Upper lobe of left lung (tissue), 6 donors: Measurements from ENCODE around the gene KLKB1. TPM values are rescaled to one million over a fixed set of nuclear protein-coding genes. Genes with fewer than 3 reads are reported as not detected.

ENCODE experiments used
- ATAC-seq, 2 donors: fragments of 200-7000 bp; cut with Tn5 transposase; one replicate each; pipeline ENCODE4 v1.9.1; 2022; ENCODE audit warnings: mild to moderate bottlenecking in 2 of 2, moderate library complexity in 2 of 2; ENCODE audit not compliant: low FRiP score in 2 of 2
- DNase-seq, 2 donors: peaks; one replicate each; pipeline ENCODE4 v3.0.0-alpha.2; 2019 to 2020
- H3K27ac ChIP-seq, 4 donors: fragments of 200-600 bp; sonication (generic); one replicate each; pipeline ENCODE4 v1.5.1; 2016 to 2019
- H3K27me3 ChIP-seq, 4 donors: fragments of 200-600 bp; sonication (generic); one replicate each; pipeline ENCODE4 v1.5.1; 2017 to 2019
- H3K36me3 ChIP-seq, 4 donors: fragments of 200-600 bp; sonication (generic); one replicate each; pipeline ENCODE4 v1.5.1; 2016 to 2019
- H3K4me1 ChIP-seq, 4 donors: fragments of 200-600 bp; sonication (generic); one replicate each; pipeline ENCODE4 v1.5.1; 2018 to 2019
- H3K4me3 ChIP-seq, 4 donors: fragments of 200-600 bp; sonication (generic); one replicate each; pipeline ENCODE4 v1.5.1; 2017 to 2019; ENCODE audit warnings: mild to moderate bottlenecking in 2 of 4, moderate library complexity in 1 of 4
- H3K9me3 ChIP-seq, 4 donors: fragments of 200-600 bp; sonication (generic); one replicate each; pipeline ENCODE4 v1.5.1; 2018 to 2019
- EP300 ChIP-seq, 4 donors: sonication (generic); formaldehyde crosslinking; IDR thresholded peaks; one replicate each; pipeline ENCODE4 v1.5.1; 2017; ENCODE audit warnings: antibody characterized with exemption in 4 of 4, control low read depth in 2 of 4
- POLR2A ChIP-seq, 4 donors: fragments of 450-650 bp; IDR thresholded peaks; one replicate each; pipeline ENCODE4 v1.5.1; 2016 to 2017; ENCODE audit warnings: antibody characterized with exemption in 4 of 4, mild to moderate bottlenecking in 2 of 4
- POLR2AphosphoS5 ChIP-seq, 2 donors: sonication (generic); formaldehyde crosslinking; IDR thresholded peaks; one replicate each; pipeline ENCODE4 v1.5.1; 2017; ENCODE audit warnings: antibody characterized with exemption in 2 of 2
- WGBS, 2 donors: methylation state at CpG; one replicate each; pipeline ENCODE4 v1.1.5; 2017 to 2018; 5-methylcytosine and 5-hydroxymethylcytosine counted together
- total RNA-seq, 6 donors: library from RNA; depleted of rRNA in 4 of 6; stranded (reverse); fragments of >200 nt in 4 of 6; gene quantifications; one replicate each; pipeline versions ENCODE4 v1.1.0 to v1.2.1, GENCODE V29; 2016 to 2021
- TF ChIP-seq, protein P1 (sequence below), 6 experiments: fragments of 450-650 bp in 4 of 6; fragments of 200-600 bp in 2 of 6; sonication (generic) in 2 of 6; IDR thresholded peaks; one replicate each; pipeline ENCODE4 v1.5.1; 2016 to 2019; ENCODE audit warnings: antibody characterized with exemption in 6 of 6
- donor health status: DM: no; HTN: no; CAD: no; lungs with moderate emphysema.
- donor health status: DM: no; HTN: yes; CAD: no; lungs with severe emphysema.

KLKB1 gene
- total RNA-seq, 6 donors from 2014 or later = 0.40 to 4.7 (median 0.89) TPM; not detected in 1

DNA sequence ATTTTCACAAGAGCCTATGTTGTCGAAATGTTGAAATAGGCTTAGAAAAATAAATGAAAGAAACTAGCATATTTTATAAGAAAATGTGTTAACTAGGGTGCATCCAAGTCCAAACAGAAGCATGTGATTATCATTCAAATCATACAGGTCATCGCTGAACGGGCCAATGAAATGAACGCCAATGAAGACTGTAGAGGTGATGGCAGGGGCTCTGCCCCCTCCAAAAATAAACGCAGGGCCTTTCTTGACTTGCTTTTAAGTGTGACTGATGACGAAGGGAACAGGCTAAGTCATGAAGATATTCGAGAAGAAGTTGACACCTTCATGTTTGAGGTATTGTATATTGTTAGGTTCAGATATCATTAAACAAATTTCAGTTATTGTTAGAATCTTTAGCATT, 26.3 kb upstream of the KLKB1 start:
- Histone ChIP-seq H3K27ac (no peak overlapping the region), H3K4me1 (peaks cover 4 to 9% (median 7%) of the 10 kb centered on the region in 4 donors), H3K27me3 (no peaks in the 10 kb centered on the region), H3K4me3 (no peak overlapping the region), H3K9me3 (no peaks in the 10 kb centered on the region), H3K36me3 (peaks cover 0 to 4% (median 3%) of the 10 kb centered on the region in 4 donors)
- DNase-seq (no peak), ATAC-seq (no peak)
- 87 to 88% methylated on average over 7 of the region's 7 CpGs for whole genome bisulfite sequencing, 2 donors
- TF ChIP-seq POLR2AphosphoS5 (IDR thresholded peaks at IDR 0.05) = no peak
- no peak for TF ChIP-seq EP300 (IDR thresholded peaks at IDR 0.05)
- TF ChIP-seq, protein P1, sequence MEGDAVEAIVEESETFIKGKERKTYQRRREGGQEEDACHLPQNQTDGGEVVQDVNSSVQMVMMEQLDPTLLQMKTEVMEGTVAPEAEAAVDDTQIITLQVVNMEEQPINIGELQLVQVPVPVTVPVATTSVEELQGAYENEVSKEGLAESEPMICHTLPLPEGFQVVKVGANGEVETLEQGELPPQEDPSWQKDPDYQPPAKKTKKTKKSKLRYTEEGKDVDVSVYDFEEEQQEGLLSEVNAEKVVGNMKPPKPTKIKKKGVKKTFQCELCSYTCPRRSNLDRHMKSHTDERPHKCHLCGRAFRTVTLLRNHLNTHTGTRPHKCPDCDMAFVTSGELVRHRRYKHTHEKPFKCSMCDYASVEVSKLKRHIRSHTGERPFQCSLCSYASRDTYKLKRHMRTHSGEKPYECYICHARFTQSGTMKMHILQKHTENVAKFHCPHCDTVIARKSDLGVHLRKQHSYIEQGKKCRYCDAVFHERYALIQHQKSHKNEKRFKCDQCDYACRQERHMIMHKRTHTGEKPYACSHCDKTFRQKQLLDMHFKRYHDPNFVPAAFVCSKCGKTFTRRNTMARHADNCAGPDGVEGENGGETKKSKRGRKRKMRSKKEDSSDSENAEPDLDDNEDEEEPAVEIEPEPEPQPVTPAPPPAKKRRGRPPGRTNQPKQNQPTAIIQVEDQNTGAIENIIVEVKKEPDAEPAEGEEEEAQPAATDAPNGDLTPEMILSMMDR (IDR thresholded peaks at IDR 0.05) = no peak
- no peak for TF ChIP-seq POLR2A (IDR thresholded peaks at IDR 0.05)

DNA sequence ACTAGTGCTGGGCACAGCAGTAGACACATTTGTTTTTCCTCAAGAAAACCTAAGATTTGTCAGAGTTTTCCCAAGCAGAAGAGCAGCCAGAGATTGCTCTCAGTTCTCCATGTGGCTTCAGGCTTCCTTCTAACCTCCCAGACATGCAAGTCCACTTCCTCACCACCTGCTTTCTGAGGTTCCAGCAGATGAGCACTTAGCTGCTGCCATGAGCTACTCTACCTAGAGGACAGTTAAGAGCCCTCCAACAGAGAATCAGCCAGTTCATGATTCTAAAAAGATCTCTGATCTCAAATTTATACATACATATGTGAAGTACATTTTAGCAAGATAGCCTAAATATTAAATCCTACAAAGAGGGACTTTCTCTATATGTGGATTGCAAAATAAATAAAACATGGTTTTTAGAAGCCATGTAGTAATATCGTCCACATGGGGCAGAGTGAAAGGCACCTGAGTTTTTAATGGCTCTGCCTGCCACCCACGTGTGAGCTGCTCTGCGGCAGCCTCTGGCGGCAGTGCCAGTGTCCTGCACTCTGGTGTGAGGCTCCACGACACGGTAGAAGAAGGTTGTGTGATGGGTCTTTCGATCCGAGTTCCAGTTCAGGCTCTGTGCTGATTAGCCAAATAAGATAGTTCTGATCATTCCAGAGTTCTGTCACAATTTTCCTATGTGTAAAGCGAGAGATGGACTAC, 25.6 kb upstream of the KLKB1 start:
- TF ChIP-seq, protein P1 (IDR thresholded peaks at IDR 0.05) = peak; percentile 29 to 73 (median 60)
- no peak for TF ChIP-seq EP300 (IDR thresholded peaks at IDR 0.05)
- no peak overlapping the region for H3K4me3 ChIP-seq
- WGBS, 2 donors = 55 to 69% methylated on average over 9 of the region's 9 CpGs
- ATAC-seq (peak; percentile 72 to 76), DNase-seq (peak; percentile 26 to 71)
- peaks cover 4 to 9% (median 7%) of the 10 kb centered on the region in 4 donors for H3K4me1 ChIP-seq
- no peaks in the 10 kb centered on the region for H3K9me3 ChIP-seq
- H3K36me3 ChIP-seq = peaks cover 0 to 4% (median 0%) of the 10 kb centered on the region in 4 donors
- no peaks in the 10 kb centered on the region for H3K27me3 ChIP-seq
- H3K27ac ChIP-seq = no peak overlapping the region

DNA sequence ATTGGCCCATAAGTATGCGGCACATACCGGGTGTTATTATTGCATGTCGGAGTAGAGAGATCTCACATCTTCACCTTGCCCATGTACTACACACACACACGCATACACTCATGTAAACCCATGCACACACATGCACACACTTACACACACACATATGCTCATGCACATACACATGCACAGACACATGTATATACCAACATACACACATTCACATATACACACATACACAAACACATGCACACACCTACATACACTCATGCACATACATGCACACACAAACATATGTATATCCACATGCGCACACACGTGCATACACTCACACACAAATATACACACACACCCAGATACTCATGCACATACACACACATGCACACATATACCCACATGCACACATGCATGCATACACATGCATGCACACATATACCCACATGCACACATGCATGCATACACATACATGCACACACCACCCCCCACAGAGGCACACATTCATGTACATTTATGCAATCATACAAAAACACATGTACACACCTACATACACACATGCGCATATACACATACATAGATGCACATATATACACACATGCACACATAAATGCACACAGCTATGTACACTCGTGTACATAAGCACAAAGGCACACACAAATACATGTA, 24.7 kb upstream of the KLKB1 start:
- no peak for ATAC-seq
- Histone ChIP-seq H3K27ac (no peak overlapping the region), H3K36me3 (no peaks in the 10 kb centered on the region), H3K4me1 (peaks cover 4 to 8% (median 6%) of the 10 kb centered on the region in 4 donors), H3K27me3 (no peaks in the 10 kb centered on the region), H3K4me3 (no peak overlapping the region), H3K9me3 (no peaks in the 10 kb centered on the region)
- 87 to 91% methylated on average over 8 of the region's 8 CpGs for WGBS, 2 donors
- TF ChIP-seq POLR2AphosphoS5 (IDR thresholded peaks at IDR 0.05) (no peak), POLR2A (IDR thresholded peaks at IDR 0.05) (no peak), EP300 (IDR thresholded peaks at IDR 0.05) (no peak)
- TF ChIP-seq, protein P1 (IDR thresholded peaks at IDR 0.05) = no peak
- DNase-seq = no peak

DNA sequence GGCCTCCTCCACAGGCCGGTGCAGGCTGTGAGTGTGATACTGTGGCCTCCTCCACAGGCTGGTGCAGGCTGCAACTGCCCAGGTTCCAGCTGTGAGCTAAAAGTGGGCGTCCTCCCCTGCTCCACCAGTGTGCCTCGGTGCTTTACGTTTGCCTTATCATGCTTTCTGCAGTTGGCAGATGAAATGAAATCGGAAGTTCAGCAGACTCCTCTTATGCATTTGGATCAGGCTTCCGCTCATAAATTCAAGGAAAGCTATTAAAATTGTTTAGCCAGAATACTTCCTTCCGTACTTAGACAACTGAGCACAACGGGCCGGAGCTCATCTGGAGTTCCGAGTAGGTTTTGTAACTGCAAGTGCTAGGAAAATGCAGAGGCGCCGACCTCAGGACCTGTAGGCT, 23.9 kb upstream of the KLKB1 start:
- ATAC-seq = peak; percentile 26 to 53
- Histone ChIP-seq H3K27ac (peak overlapping the region in 2 of 4 donors; percentile 6 to 57), H3K4me1 (peaks cover 4 to 8% (median 6%) of the 10 kb centered on the region in 4 donors), H3K9me3 (no peaks in the 10 kb centered on the region), H3K4me3 (peak overlapping the region in 1 of 4 donors; percentile 43), H3K27me3 (no peaks in the 10 kb centered on the region), H3K36me3 (no peaks in the 10 kb centered on the region)
- TF ChIP-seq POLR2AphosphoS5 (IDR thresholded peaks at IDR 0.05) = no peak
- no peak for TF ChIP-seq EP300 (IDR thresholded peaks at IDR 0.05)
- TF ChIP-seq POLR2A (IDR thresholded peaks at IDR 0.05) = no peak
- TF ChIP-seq, protein P1 (IDR thresholded peaks at IDR 0.05) = no peak
- WGBS, 2 donors = 47 to 63% methylated on average over 12 of the region's 12 CpGs
- no peak for DNase-seq
